Activated CD8-positive, alpha-beta T cell treated with anti-CD3 and anti-CD28 coated beads for 36 hours (primary cell): Measurements from ENCODE around the gene LRP1B. TPM values are rescaled to one million over a fixed set of nuclear protein-coding genes. Genes with fewer than 3 reads are reported as not detected.

Experiments
- ATAC-seq: fragments of 200-7000 bp; cut with Tn5 transposase; one replicate; pipeline ENCODE4 v1.10.0; 2021; ENCODE audit warnings: mild to moderate bottlenecking, moderate library complexity
- CTCF ChIA-PET: fragments of 350-600 bp; sonication (Branson Sonifier 250); formaldehyde crosslinking; loops from one replicate; lab custom pipeline; 2021; ENCODE audit warnings: antibody characterized with exemption; lab: Charles Lee
- POLR2A ChIA-PET: fragments of 350-600 bp; sonication (Branson Sonifier 250); formaldehyde crosslinking; loops from one replicate; lab custom pipeline; 2021; ENCODE audit warnings: antibody characterized with exemption; lab: Charles Lee
- DNase-seq: peaks from one replicate; pipeline ENCODE4 v3.0.0-alpha.2; 2020
- H3K27ac Mint-ChIP-seq: one replicate; pipeline ENCODE4 v1.8.0; 2021; ENCODE audit warnings: mild to moderate bottlenecking, mixed read lengths
- H3K27me3 Mint-ChIP-seq: one replicate; pipeline ENCODE4 v1.8.0; 2021; ENCODE audit warnings: mixed read lengths
- H3K36me3 Mint-ChIP-seq: one replicate; pipeline ENCODE4 v1.8.0; 2021; ENCODE audit warnings: low read depth, mixed read lengths
- H3K4me1 Mint-ChIP-seq: one replicate; pipeline ENCODE4 v1.8.0; 2021; ENCODE audit warnings: low read depth, mixed read lengths
- H3K4me3 Mint-ChIP-seq: one replicate; pipeline ENCODE4 v1.8.0; 2021; ENCODE audit warnings: mild to moderate bottlenecking, moderate library complexity, mixed read lengths
- H3K9me3 Mint-ChIP-seq: one replicate; pipeline ENCODE4 v1.8.0; 2021; ENCODE audit warnings: mixed read lengths
- CTCF ChIP-seq: fragments of 200-600 bp; IDR thresholded peaks from one replicate; pipeline ENCODE4 v1.8.0; 2022; ENCODE audit warnings: antibody characterized with exemption, mild to moderate bottlenecking
- intact Hi-C: fragments of 100-400 bp; cut with micrococcal nuclease; formaldehyde crosslinking; loops from one replicate; pipeline ENCODE4 v1.10.0; 2022
- total RNA-seq, 2 experiments: library from RNA; stranded (reverse); gene quantifications; one replicate each; pipeline ENCODE4 v1.2.3, GENCODE V29; 2021

Gene LRP1B
- total RNA-seq, 2 experiments from 2014 or later, result not detected

- Mint-ChIP-seq H3K36me3 (no peaks in the 10 kb centered on the region), H3K4me1 (no peaks in the 10 kb centered on the region), H3K27me3 (no peaks in the 10 kb centered on the region), H3K27ac (no peak overlapping the region), H3K4me3 (no peak overlapping the region), H3K9me3 (peaks cover 6% of the 10 kb centered on the region)
- DNase-seq (no peak), ATAC-seq (no peak)
- intact Hi-C loops, result no loop called here
- TF ChIP-seq CTCF, result no peak
- CTCF ChIA-PET, result no interaction called here
- POLR2A ChIA-PET, result no interaction called here
Observed at GRCh38 chr2:140648393-140648792, 1482.4 kb downstream of the LRP1B start.

GRCh38 chr2:140643761-140644187 is 1487.0 kb downstream of the LRP1B start:
- ChIA-PET POLR2A (no interaction called here), CTCF (no interaction called here)
- Mint-ChIP-seq H3K9me3 (peaks cover 5% of the 10 kb centered on the region), H3K27me3 (no peaks in the 10 kb centered on the region), H3K27ac (no peak overlapping the region), H3K36me3 (no peaks in the 10 kb centered on the region), H3K4me1 (no peaks in the 10 kb centered on the region), H3K4me3 (no peak overlapping the region)
- TF ChIP-seq CTCF, result no peak
- no peak for DNase-seq
- ATAC-seq, result no peak
- intact Hi-C loops, result no loop called here

GRCh38 chr2:140641163-140641562 is 1489.7 kb downstream of the LRP1B start:
- TF ChIP-seq CTCF, result no peak
- Mint-ChIP-seq H3K36me3 (no peaks in the 10 kb centered on the region), H3K27me3 (no peaks in the 10 kb centered on the region), H3K27ac (no peak overlapping the region), H3K4me3 (no peak overlapping the region), H3K9me3 (peaks cover 5% of the 10 kb centered on the region), H3K4me1 (no peaks in the 10 kb centered on the region)
- intact Hi-C loops, result no loop called here
- ChIA-PET CTCF (no interaction called here), POLR2A (no interaction called here)
- ATAC-seq (no peak), DNase-seq (no peak)

- Mint-ChIP-seq H3K4me3 (no peak overlapping the region), H3K36me3 (no peaks in the 10 kb centered on the region), H3K27me3 (no peaks in the 10 kb centered on the region), H3K4me1 (no peaks in the 10 kb centered on the region), H3K9me3 (peaks cover 5% of the 10 kb centered on the region), H3K27ac (no peak overlapping the region)
- POLR2A ChIA-PET, result no interaction called here
- DNase-seq (no peak), ATAC-seq (no peak)
- CTCF ChIA-PET, result no interaction called here
- intact Hi-C loops, result no loop called here
- TF ChIP-seq CTCF, result no peak
Observed at GRCh38 chr2:140639628-140640027, 1491.2 kb downstream of the LRP1B start.

- no peak overlapping the region for H3K27ac Mint-ChIP-seq
- no peaks in the 10 kb centered on the region for H3K4me1 Mint-ChIP-seq
- ATAC-seq, result no peak
- ChIA-PET CTCF (no interaction called here), POLR2A (no interaction called here)
- no peaks in the 10 kb centered on the region for H3K36me3 Mint-ChIP-seq
- H3K27me3 Mint-ChIP-seq, result no peaks in the 10 kb centered on the region
- TF ChIP-seq CTCF, result no peak
- no peak overlapping the region for H3K4me3 Mint-ChIP-seq
- H3K9me3 Mint-ChIP-seq, result peaks cover 18% of the 10 kb centered on the region
- DNase-seq, result no peak
- intact Hi-C loops, result no loop called here
Observed at GRCh38 chr2:140630557-140630956, 1500.3 kb downstream of the LRP1B start.
